ENCODE measurements around the gene AMN1.

GRCh38 chr12:31724557-31724956, 4.3 kb downstream of the AMN1 start:
- no peak for TF ChIP-seq EZH2 (IDR thresholded peaks at IDR 0.05; ENCODE audit: borderline replicate concordance, low read length)
- no peak for TF ChIP-seq CTCF (IDR thresholded peaks at IDR 0.05; ENCODE audit: low read length)

Data from OCI-LY1 (cell line).